Stimulated activated CD8-positive, alpha-beta memory T cell treated with anti-CD3 and anti-CD28 coated beads, Interleukin-15, amount 100 ng/mL, for 24 hours (primary cell): ENCODE data around the gene ADCY6.

Experiments used
- DNase-seq: peaks from one replicate; pipeline ENCODE4 v3.0.0-alpha.2; 2020; ENCODE audit warnings: low read depth

Gene ADCY6

DNA sequence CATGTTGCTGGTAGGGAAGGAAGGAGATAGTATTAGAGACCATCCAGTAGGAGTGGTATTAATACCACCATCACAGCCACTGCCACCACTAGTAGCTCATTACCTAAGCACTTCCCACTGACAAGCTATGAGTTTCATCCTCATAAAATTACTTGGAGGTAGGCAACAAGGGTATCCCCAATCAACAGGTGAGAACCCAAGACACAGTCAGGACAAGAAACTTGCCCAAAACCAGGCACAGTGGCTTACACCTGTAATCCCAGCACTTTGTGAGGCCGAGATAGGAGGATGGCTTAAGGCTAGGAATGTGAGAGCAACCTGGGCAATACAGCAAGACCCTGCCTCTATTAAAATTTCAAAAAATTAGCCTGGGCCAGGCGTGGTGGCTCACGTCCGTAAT, 5.5 kb downstream of the ADCY6 start:
- DNase-seq = no peak

DNA sequence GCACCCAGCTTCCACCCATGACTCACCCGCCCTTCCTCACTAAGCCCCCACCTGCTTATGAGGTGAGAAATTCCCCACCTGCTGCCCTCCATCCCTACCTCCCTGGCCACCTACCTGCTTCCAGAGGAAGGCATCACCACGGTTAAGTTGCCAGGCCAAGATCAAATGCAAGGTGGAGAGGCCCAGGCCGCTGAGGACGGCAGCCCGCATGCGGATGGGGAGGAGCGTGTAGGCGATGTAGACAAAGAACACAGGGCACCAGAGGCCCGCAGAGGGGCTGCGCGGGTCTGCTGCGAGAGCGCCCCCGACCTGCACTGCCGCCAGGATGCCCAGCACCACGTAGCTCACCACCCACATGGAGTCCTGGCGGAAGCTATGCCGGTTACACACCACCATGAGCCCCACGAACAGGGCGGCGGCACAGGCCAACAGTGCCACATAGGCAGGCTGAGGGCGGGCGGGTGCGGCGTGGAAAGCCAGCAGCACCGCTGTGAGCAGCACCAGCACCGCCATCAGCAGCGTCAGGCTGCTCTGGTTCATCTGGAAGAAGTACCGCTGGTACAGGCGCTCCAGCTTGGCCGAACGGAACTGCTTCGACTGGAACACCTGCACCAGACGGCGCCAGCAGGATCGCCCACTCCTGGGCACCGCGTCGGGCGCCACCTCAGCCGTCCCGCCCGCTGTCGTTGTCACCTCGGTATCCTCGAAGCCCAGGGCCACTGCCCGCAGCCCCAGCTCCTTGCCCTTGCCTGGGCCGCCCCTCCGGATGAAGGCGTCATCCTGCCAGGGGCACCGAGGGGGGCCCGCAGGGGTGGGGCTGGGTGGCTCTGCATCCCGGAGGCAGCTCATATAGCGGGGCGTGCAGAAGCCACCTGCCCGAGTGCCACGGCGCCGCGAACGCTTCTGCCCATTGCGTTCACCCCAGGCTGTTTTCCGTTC, 6.2 kb downstream of the ADCY6 start:
- no peak for DNase-seq

DNA sequence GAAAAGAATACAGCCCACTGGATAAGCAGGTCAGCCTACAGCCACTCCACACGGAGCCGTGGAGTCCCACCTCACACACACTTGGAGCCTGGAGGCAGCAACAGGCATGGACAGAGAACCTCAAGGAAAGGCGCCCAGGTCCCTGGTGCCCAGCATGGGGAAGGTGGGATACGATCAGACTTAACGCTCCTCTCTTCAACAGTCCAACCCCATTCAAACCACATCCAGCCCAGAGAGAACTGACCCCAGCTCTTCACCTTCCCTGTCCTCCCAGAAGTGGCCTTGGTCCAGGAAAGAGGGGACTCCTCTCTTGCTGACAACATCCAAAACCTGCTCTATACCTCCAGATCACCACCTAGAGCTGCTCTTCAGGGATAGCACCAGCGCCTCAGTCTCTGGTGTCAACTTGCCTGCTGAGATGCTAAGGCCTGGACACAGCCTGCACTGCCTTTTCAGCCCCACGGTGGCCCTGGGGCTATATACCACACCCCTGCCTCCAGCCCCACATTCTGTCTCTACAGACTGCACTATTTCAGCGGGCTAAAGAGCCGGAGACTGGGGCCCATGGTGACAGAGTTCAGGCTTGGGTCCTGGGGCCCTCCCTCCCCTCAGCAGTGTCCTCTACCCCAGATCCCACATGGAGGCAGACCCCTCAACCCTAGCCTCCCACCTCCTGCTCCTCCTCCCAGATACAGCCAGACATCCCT, 7.0 kb downstream of the ADCY6 start:
- no peak for DNase-seq

DNA sequence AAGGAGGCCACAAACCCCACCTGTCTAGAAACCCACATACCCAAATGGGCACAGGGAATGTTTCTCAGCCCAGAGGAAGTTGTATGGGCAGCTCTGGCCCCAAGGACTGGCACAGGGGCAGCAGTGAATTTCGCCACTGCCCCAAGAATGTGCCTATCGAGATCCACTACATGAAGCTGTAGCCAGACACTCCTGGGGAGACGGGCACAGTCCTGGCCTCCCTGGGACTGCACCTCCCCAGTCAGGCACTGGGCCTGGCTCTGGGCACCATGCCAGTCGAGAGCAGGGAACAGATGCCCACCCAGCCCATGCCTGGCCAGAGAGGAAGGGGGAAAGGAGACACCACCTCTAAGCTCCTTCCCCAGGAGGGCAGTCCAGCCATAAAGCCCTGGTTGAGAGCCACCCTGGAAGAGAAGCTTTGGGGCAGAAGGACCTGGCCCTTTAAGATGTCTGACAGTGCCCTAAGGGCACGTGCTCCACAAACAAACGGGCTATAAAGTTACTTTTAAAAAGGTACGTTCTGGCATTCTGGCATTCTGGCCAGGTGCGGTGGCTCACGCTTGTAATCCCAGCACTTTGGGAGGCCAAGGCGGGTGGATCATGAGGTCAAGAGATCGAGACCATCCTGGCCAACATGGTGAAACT, 8.4 kb downstream of the ADCY6 start:
- DNase-seq = no peak

DNA sequence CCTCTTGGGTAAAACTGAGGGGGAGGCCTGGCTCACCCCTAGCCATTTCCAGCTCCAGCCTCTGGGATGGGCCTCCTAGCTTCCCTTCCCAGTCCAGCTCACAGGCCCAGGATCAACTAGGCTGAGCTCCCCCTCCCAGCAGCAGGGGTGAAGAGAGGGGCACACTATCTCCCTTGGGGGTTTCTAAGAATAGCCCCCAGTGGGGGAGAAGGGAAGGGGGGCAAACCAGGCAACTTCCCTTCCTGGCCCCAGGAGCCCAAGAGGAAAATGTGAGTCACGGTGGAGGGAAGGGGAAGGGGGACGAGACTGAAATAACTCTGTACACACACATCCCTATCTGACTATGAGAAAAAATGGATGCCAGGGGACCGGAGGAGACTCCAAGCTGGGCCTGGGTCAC, 9.0 kb downstream of the ADCY6 start:
- DNase-seq = no peak

DNA sequence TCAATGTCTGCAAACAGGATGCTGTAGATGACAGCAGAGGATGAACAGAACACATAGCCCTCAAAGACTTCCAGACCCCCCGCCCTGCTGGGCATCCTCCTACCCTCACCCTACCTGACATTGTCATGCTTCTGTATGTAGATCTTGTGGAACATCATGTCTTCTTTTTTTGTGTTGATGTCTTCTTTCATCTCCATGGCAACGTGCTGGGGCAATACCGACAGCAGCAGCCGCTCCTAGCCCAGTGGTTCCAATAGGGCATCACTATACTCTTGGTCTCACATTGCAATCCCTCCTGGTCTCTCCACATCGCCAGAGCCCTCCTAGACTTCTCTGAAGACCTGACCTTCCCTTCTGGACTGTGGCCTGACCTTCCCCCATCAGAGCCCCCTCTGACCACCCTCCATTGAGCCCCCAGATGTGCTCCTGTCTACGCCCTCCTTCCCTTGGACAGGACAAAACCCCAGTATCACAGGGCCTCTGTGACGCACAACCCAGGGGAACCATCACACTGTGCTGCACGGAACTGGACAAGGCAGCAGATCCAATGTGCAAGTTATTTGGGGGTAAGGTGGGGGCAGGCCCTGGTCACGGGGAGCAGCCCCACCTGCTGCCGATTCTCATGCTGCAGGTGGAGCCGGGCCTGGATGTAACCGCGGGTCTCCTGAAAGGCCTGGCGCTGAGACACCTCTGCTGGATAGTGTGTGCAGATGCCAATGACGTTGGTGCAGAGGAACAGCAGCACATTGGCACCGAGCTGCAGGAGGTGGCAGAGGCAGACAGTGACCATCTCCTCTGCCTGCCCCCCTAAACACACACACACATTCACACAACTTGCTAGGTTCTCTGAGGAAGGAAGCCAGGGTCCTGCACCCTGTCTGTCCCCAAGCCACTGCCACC, 11.1 kb downstream of the ADCY6 start:
- no peak for DNase-seq

DNA sequence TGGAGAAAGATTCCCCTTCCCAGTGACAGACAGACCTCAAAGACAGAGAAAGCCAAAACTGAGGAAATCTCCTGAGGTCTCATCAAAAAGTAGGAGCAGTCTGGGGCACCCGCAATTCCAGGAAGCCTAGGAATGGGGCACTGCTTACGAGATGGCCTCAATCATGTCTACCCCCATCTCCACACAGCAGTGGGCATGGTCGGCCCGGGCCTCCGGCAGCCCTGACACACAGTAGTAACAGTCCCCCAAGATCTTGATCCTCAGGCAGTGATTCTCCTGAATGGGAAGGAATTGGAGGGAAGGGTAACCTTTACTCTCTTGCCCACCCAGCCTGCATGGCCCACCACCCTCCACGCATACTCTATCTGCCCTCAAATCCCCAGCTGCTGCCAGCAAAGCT, 11.9 kb downstream of the ADCY6 start:
- DNase-seq = no peak

DNA sequence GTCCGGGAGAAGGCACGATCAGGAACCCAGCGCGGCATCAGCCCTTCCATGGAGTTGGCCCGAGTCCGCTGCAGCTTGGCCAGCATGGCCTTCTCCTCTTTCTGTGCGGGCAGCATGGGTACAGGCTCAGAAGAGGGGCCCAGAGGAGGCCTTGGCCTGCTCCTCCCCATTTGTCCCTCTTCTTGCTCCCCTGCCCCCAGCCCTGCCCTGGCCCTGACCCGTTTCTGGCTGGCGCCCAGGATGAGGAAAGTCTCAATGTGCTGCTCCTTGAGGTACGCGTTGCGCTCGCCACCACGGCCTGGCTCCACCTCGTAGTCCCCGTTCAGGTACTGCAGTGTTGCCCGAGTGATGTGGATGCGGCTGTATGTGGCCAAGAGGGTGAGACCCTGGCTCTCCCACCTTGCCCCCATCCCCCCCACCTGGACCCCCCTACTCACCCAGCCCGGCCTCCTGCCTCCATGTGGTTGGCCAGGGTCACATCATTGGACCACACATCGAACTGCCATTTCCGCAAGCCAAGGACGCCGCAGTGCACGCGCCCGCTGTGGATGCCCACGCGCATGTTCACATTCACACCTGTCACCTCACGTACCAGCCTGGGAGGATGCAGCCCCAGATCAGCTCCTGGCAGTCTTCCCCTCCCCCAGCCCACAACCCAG, 12.8 kb downstream of the ADCY6 start:
- DNase-seq = no peak

DNA sequence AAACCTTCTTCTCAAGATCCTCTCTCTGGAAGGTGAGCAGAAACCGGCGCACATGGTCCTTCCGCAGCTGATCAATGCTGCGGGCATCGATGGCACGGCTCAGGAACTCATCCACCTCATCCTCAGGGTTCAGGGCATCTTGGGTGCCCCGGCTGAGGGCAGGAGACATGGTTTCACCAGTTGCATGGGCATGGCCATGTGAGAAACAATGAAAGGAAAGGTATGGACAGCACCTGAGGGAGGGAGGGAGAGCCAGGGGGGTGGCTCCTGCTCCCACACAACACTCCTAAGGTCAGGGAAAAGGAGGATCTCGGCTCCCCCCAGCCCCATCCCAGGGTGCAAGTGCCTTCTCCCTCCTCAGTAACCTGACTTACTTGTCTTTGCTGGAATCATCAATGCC, 13.6 kb downstream of the ADCY6 start:
- no peak for DNase-seq

DNA sequence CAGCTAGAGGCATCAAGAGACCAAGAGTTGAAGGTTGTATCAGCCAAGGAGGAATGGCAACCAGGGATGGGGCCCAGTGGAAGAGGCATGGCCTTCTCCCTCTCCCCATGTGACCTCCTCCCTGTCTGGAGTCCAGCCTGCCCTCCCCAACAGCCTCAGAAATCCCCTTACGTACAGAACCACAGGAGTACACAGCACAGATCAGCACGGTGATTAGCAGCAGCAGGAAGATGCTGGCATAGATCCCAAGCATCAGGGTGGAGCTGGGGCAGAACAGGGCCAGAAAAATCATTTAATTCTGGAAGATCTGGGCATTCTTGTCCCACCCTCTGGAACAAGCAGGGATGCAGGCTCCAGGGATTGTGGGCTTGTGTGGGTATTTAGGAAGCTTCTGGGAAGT, 14.4 kb downstream of the ADCY6 start:
- DNase-seq = no peak

DNA sequence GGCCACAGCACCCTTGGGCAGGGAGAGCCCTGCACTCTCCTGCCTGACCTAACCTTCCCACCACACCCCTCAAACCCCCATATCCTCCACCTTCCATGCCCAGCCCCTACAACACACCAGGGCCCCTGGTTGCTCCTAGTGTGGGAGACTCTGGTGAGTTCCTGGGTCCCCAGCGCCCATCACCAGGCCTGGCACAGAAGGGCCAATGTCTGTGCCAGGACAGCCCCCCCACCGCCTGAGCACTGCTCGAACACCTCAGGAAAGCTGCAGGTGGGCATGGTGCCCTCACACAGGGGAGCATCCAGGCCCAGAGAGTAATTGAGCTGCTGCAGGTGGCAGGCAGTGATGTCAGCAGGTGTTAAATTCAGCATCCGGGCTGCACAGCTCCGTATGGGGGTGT, 15.2 kb downstream of the ADCY6 start:
- no peak for DNase-seq

DNA sequence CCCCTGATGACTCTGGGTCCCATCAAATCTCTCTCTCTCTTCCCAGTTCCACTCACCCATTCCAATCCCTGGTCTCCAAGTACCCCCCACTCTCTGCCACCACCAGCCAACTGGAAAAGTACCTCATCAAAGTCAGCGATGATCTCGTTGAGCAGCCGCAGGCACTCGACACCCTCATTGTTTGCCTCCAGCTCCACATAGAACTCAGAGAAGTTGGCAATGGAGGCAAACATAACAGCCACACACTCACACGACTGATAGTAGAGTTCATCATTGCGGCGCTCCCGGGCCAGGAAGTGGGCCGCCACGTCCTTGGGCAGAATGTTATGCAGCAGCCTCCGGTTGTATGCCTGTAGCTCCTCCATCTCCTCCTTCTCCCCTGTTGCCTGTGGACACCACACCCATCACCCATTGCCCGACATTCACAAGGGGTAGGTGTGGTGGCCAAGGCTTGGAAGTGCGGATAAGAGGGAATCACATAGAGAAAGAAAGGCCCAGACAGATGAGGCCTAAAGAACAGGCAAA, 17.2 kb downstream of the ADCY6 start:
- no peak for DNase-seq

DNA sequence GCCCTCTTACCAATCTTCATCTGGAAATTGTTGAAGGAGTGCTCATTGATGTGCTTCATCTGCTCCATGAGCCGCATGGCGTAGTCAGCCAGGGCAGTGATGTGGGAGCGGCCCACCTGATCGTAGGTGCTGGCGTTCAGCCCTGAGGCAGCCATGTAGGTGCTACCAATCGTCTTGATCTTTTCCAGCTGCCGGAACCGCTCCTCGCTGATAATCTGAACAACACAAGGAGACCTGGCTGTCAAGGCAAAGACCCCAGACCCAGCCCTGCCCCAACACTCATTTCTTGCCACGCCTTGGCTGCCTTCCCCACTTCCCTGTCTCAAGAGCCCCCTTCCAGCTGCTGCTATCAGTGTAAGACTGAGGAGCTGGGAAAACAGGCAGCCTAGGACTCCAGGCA, 18.1 kb downstream of the ADCY6 start:
- no peak for DNase-seq

DNA sequence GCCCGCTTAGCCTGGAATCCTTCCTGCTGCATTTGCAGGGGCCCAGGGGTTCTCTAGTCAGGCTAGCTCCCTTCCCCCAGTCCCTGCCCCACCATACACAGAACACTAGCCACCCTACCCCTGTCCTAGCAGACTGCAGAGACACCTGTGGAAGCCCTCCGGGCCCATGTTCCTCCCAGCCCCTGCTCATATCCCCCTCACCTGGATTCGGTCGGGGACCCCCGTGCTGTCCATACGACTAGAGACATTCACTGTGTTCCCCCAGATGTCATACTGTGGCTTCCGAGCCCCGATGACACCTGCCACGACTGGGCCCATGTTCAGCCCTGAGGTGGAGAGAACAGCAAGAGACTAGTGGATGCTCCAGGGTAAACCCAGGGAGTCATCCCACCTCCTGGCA, 20.2 kb downstream of the ADCY6 start:
- DNase-seq = no peak

DNA sequence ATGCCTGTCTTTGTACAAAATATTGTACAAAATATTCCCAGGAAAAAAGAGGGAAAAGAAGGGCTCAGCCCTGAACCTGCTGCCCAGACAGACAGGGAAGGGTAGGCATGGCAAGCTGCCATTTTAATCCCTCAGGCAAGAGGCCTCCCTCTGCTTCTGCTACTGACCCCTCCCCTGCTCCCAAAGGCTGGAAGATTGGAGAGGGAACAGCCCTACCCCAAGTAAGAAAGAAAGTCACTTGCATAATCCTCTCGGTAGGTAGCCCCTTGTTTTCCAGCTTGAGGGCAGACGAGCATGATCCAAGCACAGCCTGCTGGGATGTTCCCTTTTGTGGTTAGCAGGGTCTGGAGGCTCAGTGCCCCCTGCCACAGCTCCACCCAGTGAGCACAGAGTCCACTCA, 20.7 kb downstream of the ADCY6 start:
- no peak for DNase-seq

DNA sequence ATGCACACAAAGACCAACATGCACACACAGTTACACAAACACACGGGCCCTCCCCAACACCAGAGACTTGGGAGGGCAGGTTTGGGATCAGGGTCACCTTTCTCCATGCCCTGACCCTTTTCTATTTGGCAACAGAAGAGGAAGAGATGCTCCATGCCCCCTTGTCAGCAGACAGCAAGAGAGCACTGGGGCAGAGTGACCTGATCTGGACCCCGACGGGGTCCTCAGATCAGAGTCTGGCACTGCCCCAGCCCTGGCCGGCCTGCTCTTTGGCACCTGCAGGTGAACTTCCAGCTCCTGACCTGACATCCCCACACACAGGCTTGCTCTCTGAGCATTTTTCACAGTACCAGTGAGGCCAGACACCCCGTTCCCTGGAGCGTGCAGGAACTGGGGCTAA, 21.4 kb downstream of the ADCY6 start:
- DNase-seq = no peak

DNA sequence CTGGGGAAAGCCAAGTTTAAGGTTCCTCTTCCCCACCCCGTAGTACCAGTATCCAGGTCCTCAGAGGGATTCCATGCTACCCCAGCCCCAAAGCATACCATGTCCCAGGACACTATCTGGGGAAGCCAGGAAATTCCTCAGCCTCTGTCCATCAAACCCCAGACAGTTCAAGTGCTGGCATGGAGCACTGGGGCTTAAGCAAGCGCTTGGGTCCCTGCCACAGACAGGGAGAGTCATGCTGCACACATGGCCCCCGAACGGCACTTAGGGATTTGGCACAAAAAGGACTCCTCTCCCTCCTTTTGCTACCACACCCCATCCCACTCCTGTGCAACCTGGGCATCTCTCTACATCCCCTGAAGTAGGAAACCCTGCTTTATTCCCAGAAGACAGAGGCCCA, 21.8 kb downstream of the ADCY6 start:
- no peak for DNase-seq

DNA sequence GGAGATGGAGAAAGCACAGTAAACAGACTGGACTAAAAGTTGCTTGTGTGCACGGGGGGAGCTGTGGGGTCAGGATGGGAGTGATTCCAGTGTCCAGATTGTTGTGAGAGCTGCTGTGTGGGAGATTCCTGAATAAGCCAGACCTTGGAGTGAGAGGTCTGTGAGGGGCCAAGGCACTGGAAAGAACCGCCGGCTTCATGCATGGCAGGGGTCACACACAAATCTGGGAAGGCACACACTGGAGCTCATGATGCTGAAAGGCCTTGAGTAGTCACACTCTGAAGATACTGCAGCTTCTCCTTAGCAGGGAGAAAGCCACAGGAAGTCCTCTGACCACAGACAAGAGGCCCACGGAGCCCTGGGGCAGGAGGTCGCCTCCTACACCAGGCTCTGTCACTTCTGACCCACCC, 23.1 kb downstream of the ADCY6 start:
- DNase-seq = no peak

DNA sequence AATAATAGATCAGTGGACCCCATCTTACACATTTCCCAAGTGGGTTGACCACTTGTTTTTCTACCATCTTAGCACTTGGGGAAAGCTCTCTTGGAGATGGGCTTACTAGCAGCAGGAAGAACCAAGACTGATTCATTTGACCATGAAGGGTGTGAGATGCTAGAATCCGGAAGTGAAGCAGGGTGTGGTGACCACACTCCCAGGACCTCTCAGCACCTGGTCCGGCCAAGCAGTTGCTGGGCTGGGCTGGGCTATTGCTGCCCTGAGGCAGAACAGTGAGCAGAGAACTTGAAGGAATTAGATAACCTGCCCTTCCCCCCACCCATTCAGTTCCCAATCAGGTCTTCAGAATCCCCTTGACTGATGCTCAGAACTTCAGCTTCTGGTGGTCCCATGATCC, 24.4 kb downstream of the ADCY6 start:
- DNase-seq = no peak

DNA sequence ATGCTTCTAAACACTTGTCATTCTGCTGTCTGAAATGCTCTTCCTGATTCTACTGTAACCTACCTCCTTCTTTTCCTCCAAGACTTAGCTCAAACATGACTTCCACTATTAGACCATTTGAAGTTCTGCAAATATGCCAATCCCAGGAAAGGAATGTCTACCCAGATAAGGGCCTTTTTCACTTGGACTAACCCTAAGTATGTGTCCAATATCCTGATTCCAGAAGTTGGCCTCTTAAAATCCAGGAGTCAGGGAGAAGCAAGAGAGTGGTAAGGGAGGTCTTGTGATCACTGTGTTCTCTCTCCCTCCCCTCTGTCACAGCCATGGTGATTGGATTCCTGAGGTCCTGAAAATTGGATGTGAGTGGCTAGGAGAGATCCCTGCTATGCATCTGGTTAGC, 30.2 kb downstream of the ADCY6 start:
- DNase-seq = no peak

DNA sequence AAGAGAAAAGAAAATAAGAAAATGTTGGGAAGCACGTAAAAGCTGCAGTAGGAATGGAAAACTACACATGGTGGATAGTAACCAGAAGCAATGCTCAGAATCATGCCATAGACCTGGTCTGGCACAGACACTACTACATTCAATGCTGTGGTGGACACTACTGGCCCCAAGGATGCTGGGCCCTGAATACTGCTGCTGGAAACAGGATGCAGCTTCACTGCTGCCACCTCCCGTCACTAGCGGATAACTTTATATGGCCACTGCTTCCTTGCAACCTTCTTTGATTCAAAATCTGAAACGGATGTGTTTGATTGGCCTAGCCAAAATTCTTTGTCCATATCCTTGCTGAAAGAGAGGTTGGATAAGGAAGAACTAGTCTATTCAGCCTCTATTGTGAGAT, 30.7 kb downstream of the ADCY6 start:
- DNase-seq = no peak
